OCI-LY1 (cell line): Measurements from ENCODE around the gene DEPDC5.

Source experiments
- H2AFZ ChIP-seq: fragments of 200-600 bp; sonication (generic), shearing (Covaris generic); 2 replicates; pipeline ENCODE4 v1.6.0; 2014; ENCODE audit warnings: antibody characterized with exemption, mild to moderate bottlenecking, low read length
- H3F3A ChIP-seq: fragments of 200-600 bp; sonication (generic), shearing (Covaris generic); 2 replicates; pipeline ENCODE4 v1.6.0; 2014; ENCODE audit warnings: mild to moderate bottlenecking, antibody characterized with exemption, low read length, moderate library complexity; ENCODE audit not compliant: insufficient read depth
- H3K27ac ChIP-seq: fragments of 200-600 bp; sonication (generic); 2 replicates; pipeline ENCODE4 v1.5.1; 2014; ENCODE audit warnings: low read length, mixed run types, mild to moderate bottlenecking, low read depth; ENCODE audit not compliant: poor library complexity, severe bottlenecking
- H3K27me3 ChIP-seq: fragments of 200-600 bp; sonication (generic); 2 replicates; pipeline ENCODE4 v1.6.0; 2014; ENCODE audit warnings: antibody characterized with exemption, mild to moderate bottlenecking, low read length, moderate library complexity; ENCODE audit not compliant: insufficient read depth
- H3K36me3 ChIP-seq: fragments of 200-600 bp; sonication (generic); 2 replicates; pipeline ENCODE4 v1.6.1; 2014; ENCODE audit warnings: mild to moderate bottlenecking, antibody characterized with exemption, low read length, moderate library complexity, mixed read lengths; ENCODE audit not compliant: insufficient read depth
- H3K4me1 ChIP-seq: fragments of 200-600 bp; sonication (generic); 2 replicates; pipeline ENCODE4 v1.5.1; 2014; ENCODE audit warnings: mild to moderate bottlenecking, low read length, moderate library complexity; ENCODE audit not compliant: insufficient read depth, severe bottlenecking
- H3K4me2 ChIP-seq: fragments of 200-600 bp; sonication (generic), shearing (Covaris generic); 2 replicates; pipeline ENCODE4 v1.6.1; 2014; ENCODE audit warnings: low read length
- H3K4me3 ChIP-seq: fragments of 200-600 bp; sonication (generic); 2 replicates; pipeline ENCODE4 v1.5.1; 2014; ENCODE audit warnings: low read length, low read depth, mild to moderate bottlenecking, mixed read lengths; ENCODE audit not compliant: poor library complexity, severe bottlenecking
- H3K79me2 ChIP-seq: fragments of 200-600 bp; shearing (Covaris generic); 2 replicates; pipeline ENCODE4 v1.6.1; 2016; ENCODE audit warnings: mixed run types, low read length, mixed read lengths; ENCODE audit not compliant: insufficient read depth
- H3K9ac ChIP-seq: fragments of 200-600 bp; sonication (generic), shearing (Covaris generic); 2 replicates; pipeline ENCODE4 v1.6.1; 2014; ENCODE audit warnings: mild to moderate bottlenecking, low read length, mixed read lengths
- H3K9me2 ChIP-seq: fragments of 200-600 bp; sonication (generic), shearing (Covaris generic); 2 replicates; pipeline ENCODE4 v1.6.1; 2014; ENCODE audit warnings: low read depth, mild to moderate bottlenecking, low read length, mixed read lengths
- H3K9me3 ChIP-seq: fragments of 200-600 bp; shearing (Covaris generic); 2 replicates; pipeline ENCODE4 v1.6.1; 2014; ENCODE audit warnings: low read length, mixed read lengths
- H4K20me1 ChIP-seq: fragments of 200-600 bp; sonication (generic), shearing (Covaris generic); 2 replicates; pipeline ENCODE4 v1.6.0; 2016; ENCODE audit warnings: mild to moderate bottlenecking, low read length; ENCODE audit not compliant: insufficient read depth
- EZH2 ChIP-seq: fragments of 200-600 bp; sonication (generic), shearing (Covaris generic); IDR thresholded peaks from 2 replicates; pipeline ENCODE4 v1.8.0; 2017; ENCODE audit warnings: borderline replicate concordance, mixed run types, mild to moderate bottlenecking, antibody characterized with exemption, low read length, moderate library complexity, mixed read lengths
- TF ChIP-seq, protein P1 (sequence below): fragments of 200-600 bp; sonication (generic), shearing (Covaris generic); IDR thresholded peaks from 2 replicates; pipeline ENCODE4 v1.5.1; 2017; ENCODE audit warnings: mild to moderate bottlenecking, antibody characterized with exemption, low read length, moderate library complexity, mixed read lengths

Gene DEPDC5

DNA sequence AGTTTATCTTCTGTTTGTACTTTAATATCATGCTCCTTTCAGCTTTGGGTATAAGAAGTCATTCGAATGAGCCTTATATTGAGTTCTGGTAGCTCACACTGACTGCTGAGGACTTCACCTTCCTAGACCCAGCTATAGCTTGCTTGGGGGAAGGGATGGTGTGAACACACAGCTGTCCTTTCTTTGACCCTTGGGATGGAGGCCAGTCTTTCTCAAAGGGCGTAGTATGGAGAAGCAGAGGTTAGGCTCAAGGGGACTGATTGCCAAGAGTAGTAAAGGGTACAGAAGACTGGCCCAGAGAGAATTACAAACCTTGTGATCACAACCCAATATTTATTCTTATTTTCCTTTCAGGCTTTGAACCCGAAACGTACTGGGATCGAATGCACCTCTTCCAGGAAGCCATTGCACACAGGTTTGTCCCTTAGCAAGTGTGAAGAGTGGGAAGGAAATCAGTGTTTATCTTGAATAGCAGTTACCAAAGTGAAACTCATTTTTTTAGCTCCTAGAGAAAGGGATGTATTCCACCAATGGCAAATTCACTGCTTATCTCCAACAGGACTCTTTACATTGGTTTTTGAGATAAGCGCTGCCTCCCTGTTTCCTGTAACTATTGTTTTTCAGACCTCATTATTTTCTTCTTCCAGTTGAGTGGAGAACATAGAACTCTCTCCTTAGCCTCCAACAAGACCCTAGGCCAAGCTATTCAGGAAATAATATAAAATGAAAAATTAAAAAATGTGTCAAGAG lies 147.7 kb downstream of the DEPDC5 start:
- TF ChIP-seq, protein P1, sequence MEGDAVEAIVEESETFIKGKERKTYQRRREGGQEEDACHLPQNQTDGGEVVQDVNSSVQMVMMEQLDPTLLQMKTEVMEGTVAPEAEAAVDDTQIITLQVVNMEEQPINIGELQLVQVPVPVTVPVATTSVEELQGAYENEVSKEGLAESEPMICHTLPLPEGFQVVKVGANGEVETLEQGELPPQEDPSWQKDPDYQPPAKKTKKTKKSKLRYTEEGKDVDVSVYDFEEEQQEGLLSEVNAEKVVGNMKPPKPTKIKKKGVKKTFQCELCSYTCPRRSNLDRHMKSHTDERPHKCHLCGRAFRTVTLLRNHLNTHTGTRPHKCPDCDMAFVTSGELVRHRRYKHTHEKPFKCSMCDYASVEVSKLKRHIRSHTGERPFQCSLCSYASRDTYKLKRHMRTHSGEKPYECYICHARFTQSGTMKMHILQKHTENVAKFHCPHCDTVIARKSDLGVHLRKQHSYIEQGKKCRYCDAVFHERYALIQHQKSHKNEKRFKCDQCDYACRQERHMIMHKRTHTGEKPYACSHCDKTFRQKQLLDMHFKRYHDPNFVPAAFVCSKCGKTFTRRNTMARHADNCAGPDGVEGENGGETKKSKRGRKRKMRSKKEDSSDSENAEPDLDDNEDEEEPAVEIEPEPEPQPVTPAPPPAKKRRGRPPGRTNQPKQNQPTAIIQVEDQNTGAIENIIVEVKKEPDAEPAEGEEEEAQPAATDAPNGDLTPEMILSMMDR: no peak
- no peak for TF ChIP-seq EZH2
- Histone ChIP-seq H3K27ac (no peak overlapping the region), H3K4me2 (no peak overlapping the region), H3K4me3 (no peak overlapping the region), H3K79me2 (no peaks in the 10 kb centered on the region), H3K36me3 (peaks cover 67% of the 10 kb centered on the region), H3K9ac (no peak overlapping the region), H4K20me1 (no peaks in the 10 kb centered on the region), H2AFZ (no peak overlapping the region), H3K9me2 (no peaks in the 10 kb centered on the region), H3K9me3 (no peaks in the 10 kb centered on the region), H3K4me1 (no peaks in the 10 kb centered on the region), H3K27me3 (no peaks in the 10 kb centered on the region), H3F3A (no peaks in the 10 kb centered on the region; the same call in 1 of the 2 replicates)

DNA sequence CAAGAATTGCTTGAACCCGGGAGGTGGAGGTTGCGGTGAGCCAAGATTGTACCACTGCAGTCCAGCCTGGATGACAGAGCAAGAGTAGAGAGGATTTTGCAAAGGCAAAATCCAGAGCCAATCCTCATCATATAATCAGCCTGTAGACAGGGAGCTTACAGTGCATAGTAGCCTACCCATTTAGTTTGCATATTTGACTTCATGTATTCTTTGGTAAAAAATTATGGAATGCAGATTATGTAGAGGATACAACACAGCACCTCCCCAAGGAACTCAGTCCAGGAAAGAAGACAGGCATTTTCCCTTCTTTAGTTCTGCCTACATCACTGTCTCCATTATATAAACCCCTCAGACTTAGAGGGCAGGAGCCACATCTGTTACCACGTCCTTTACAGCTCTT lies 150.8 kb downstream of the DEPDC5 start:
- no peaks in the 10 kb centered on the region for H3K9me2 ChIP-seq
- H3K9ac ChIP-seq: no peak overlapping the region
- H3K9me3 ChIP-seq: no peaks in the 10 kb centered on the region
- no peak overlapping the region for H3K27ac ChIP-seq
- TF ChIP-seq, protein P1: no peak
- TF ChIP-seq EZH2: no peak
- no peaks in the 10 kb centered on the region for H4K20me1 ChIP-seq
- no peak overlapping the region for H3K4me2 ChIP-seq
- H2AFZ ChIP-seq: no peak overlapping the region
- no peaks in the 10 kb centered on the region for H3K4me1 ChIP-seq
- H3F3A ChIP-seq: no peaks in the 10 kb centered on the region; the same call in 1 of the 2 replicates
- no peaks in the 10 kb centered on the region for H3K79me2 ChIP-seq
- H3K4me3 ChIP-seq: no peak overlapping the region
- H3K36me3 ChIP-seq: peaks cover 60% of the 10 kb centered on the region
- no peaks in the 10 kb centered on the region for H3K27me3 ChIP-seq

DNA sequence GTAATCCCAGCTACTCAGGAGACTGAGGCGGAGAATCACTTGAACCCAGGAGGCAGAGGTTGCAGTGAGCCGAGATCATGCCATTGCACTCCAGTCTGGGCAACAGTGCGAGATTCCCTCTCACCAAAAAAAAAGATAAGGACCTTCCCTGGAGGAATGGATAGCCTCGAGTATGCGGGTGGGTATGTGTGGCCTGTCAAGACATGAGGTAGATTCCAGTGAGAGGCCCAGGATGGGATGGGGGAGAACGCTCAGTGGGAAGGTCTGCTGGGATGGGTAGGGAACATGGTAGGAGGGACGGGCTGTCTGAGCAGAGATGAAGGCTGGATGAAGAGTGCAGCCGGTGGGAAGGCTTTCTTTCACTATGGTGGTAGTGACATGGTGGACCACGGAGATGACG lies 151.5 kb downstream of the DEPDC5 start:
- no peaks in the 10 kb centered on the region; the same call in 1 of the 2 replicates for H3F3A ChIP-seq
- TF ChIP-seq, protein P1: no peak
- no peak for TF ChIP-seq EZH2

More for the DNA sequence above, 151.5 kb downstream of the DEPDC5 start:
- Histone ChIP-seq H3K79me2 (no peaks in the 10 kb centered on the region), H3K9me2 (no peaks in the 10 kb centered on the region), H3K4me3 (no peak overlapping the region), H3K9me3 (no peaks in the 10 kb centered on the region), H3K4me2 (no peak overlapping the region), H3K27me3 (no peaks in the 10 kb centered on the region), H3K36me3 (peaks cover 64% of the 10 kb centered on the region), H3K27ac (no peak overlapping the region), H3K4me1 (no peaks in the 10 kb centered on the region), H4K20me1 (no peaks in the 10 kb centered on the region), H2AFZ (no peak overlapping the region), H3K9ac (no peak overlapping the region)
